GM12875 (cell line): Measurements from ENCODE around the gene MYEF2.
A peak's percentile ranks its signal among the peaks of the same experiment; 100 is the strongest.

ENCODE experiments used
- H3K4me3 ChIP-seq: one replicate; pipeline ENCODE4 v1.5.1; 2011; ENCODE audit warnings: low read depth, low read length, control low read depth
- CTCF ChIP-seq: IDR thresholded peaks from 2 replicates; pipeline ENCODE4 v1.5.1; 2011; ENCODE audit warnings: low read depth, mild to moderate bottlenecking, control low read depth, inconsistent platforms, low read length, moderate library complexity, borderline replicate concordance; ENCODE audit not compliant: insufficient read depth

The MYEF2 gene

GRCh38 chr15:48126667-48127355, 51.3 kb downstream of the MYEF2 start:
- TF ChIP-seq CTCF: no peak
- H3K4me3 ChIP-seq: no peak overlapping the region

- no peak overlapping the region for H3K4me3 ChIP-seq
- no peak for TF ChIP-seq CTCF
Measured at GRCh38 chr15:48121849-48122248, 56.2 kb downstream of the MYEF2 start.

DNA sequence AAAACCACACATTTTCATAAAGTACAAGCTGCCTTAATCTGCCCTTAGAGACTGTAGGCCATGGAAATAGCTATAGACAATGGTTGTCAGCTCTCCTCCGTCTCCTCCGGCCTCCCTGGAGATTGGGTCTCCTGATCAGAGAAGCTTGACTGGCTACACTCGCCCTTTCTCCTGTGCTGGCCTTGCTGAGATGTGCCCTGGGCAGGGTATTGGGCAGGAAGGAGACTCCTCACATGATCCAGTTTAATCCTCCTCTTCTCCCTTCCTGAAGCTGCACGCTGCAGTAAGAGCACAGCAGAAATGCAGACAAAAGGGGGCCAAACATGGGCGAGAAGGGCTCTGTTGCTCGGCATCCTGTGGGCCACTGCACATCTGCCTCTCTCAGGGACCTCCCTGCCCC, 57.4 kb downstream of the MYEF2 start, which contains the start of gene SLC24A5:
SLC24A5 (plus strand) TSS at position 246 of the 400 bp plus-strand sequence; CDS start at position 301, 55 bp downstream.
- H3K4me3 ChIP-seq: no peak within 1 kb of the TSS
- no peak for TF ChIP-seq CTCF

DNA sequence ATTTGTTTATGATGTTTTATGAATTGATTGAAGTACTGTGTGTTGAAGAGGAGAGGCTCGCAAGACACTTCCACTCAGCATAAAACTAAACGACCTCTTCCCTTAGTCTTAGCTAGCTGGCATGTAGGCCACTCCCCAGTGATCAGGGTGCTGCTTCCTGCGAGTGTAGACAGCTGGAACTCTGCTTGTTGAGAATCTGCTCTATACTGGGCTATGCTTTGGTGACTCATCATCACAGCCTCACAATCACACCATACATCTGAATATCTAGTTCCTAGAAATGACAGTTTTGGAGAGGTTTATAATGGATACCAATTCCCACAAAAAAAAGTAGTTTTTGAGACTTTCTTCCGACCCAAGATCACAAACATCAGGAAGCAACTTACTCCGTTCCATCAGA, 58.8 kb downstream of the MYEF2 start:
- no peak overlapping the region for H3K4me3 ChIP-seq
- TF ChIP-seq CTCF: no peak

DNA sequence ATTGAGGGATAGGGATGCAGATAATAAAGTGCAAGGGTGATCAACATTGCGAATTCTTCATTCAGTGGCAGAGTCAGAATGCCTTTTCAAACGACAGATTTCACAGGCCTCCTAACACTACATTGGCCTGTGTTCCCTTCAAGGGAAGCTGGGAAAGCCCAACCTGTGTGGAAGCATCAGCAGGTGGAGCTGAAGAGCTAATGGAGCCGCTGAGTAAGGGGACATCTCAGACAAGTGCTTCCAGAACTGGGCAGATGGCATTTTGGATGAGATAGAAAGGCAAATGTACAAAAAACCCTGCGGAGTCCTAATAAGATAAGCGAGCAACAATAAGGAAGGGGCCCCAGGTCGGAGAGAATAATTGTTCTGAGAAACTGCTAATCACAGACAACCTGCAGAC, 65.9 kb downstream of the MYEF2 start:
- peak; percentile 39; the same call in 1 of the 2 replicates for TF ChIP-seq CTCF
- no peak overlapping the region for H3K4me3 ChIP-seq

DNA sequence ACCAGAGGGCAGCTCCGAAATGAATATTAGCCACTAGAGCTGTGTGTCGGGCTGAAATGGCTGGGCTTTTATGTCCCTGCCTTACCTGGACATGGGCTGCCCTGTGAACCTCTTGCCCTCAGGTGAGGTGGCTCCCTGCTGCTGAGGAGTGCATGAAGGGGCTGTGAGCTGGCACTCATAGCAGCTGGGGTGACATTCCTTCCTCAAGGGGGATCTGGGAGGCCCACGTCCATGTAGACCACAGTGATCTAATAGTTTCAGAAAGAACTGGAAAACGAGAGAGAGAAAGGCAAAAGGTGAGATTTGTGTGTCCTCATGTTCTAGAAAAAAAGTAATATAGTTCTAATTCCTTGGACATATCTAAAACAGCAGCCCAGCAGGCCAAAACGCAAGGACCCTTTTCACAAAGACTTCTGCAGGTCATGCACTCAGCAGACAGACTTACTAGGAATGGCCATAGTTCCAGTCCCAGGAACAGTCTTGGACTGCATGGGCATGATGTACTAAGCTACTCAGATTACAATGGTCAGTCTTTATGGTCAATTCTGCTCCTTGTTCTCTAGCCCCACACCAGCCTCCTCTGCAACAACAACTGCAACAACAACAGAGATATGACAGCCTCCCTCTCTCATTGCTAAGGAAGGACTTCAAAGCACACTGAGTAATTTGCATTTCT, 68.1 kb downstream of the MYEF2 start:
- H3K4me3 ChIP-seq: no peak overlapping the region

More for the DNA sequence above, 68.1 kb downstream of the MYEF2 start:
- no peak for TF ChIP-seq CTCF
